GM23248 (cell line): ENCODE measurements around the gene CHRM2.

ENCODE experiments used
- EZH2 ChIP-seq: fragments of 200-600 bp; sonication (generic); IDR thresholded peaks from 2 replicates; pipeline ENCODE4 v1.6.1; 2018; ENCODE audit warnings: antibody characterized with exemption, mild to moderate bottlenecking; ENCODE audit not compliant: insufficient read depth, poor library complexity, severe bottlenecking
- EZH2phosphoT487 ChIP-seq: fragments of 200-600 bp; sonication (generic); IDR thresholded peaks from 2 replicates; pipeline ENCODE4 v1.6.1; 2018; ENCODE audit warnings: antibody characterized with exemption, moderate library complexity, mild to moderate bottlenecking, low read depth; ENCODE audit not compliant: insufficient read depth

GRCh38 chr7:136956671-136957070 lies 88.2 kb downstream of the CHRM2 start:
- no peak for TF ChIP-seq EZH2
- no peak for TF ChIP-seq EZH2phosphoT487
